Erythroblast (primary cell): Measurements from ENCODE around the gene MICU2.

Experiments
- GATA1 ChIP-seq: IDR thresholded peaks from 2 replicates; pipeline ENCODE4 v1.6.1; 2011; ENCODE audit warnings: low read depth, mild to moderate bottlenecking, control low read depth, low read length, moderate library complexity
- POLR2A ChIP-seq: IDR thresholded peaks from 2 replicates; pipeline ENCODE4 v1.6.1; 2011; ENCODE audit warnings: mild to moderate bottlenecking, low read length

GRCh38 chr13:21458451-21458812 is 145.5 kb downstream of the MICU2 start:
- TF ChIP-seq POLR2A (no peak), GATA1 (no peak)
